CD4-positive, alpha-beta T cell treated with Interferon alpha-2 for 1 hour (primary cell): ENCODE measurements around the gene C12orf60.

ENCODE experiments used
- DNase-seq, 2 donors: peaks; one replicate each; pipeline ENCODE4 v3.0.0-alpha.2; 2020 to 2022

The C12orf60 gene

GRCh38 chr12:14777271-14777670 lies 26.2 kb upstream of the C12orf60 start:
- DNase-seq: no peak

- no peak for DNase-seq
Measured at GRCh38 chr12:14779834-14780233, 23.6 kb upstream of the C12orf60 start.

GRCh38 chr12:14780859-14781258 lies 22.6 kb upstream of the C12orf60 start:
- no peak for DNase-seq

- no peak for DNase-seq
Measured at GRCh38 chr12:14781563-14781962, 21.9 kb upstream of the C12orf60 start.

GRCh38 chr12:14782756-14783155 lies 20.7 kb upstream of the C12orf60 start:
- DNase-seq: no peak

GRCh38 chr12:14784471-14784870 lies 19.0 kb upstream of the C12orf60 start:
- no peak for DNase-seq

- DNase-seq: no peak
Measured at GRCh38 chr12:14785568-14785967, 17.9 kb upstream of the C12orf60 start.

GRCh38 chr12:14795028-14795448 lies 8.4 kb upstream of the C12orf60 start:
- DNase-seq: no peak

- DNase-seq: no peak
Measured at GRCh38 chr12:14802247-14802646, 1.2 kb upstream of the C12orf60 start.

- DNase-seq: no peak
Measured at GRCh38 chr12:14802721-14803010, 804 bp upstream of the C12orf60 start.

GRCh38 chr12:14803830-14804160 lies 325 bp downstream of the C12orf60 start:
- no peak for DNase-seq

- DNase-seq: no peak
Measured at GRCh38 chr12:14810167-14810952, 6.9 kb downstream of the C12orf60 start.

- DNase-seq: no peak
Measured at GRCh38 chr12:14810953-14811483, 7.5 kb downstream of the C12orf60 start.

- DNase-seq: no peak
Measured at GRCh38 chr12:14811486-14811885, 8.0 kb downstream of the C12orf60 start.

GRCh38 chr12:14814014-14814413 lies 10.5 kb downstream of the C12orf60 start, which contains the start of gene SMCO3:
TSS of gene SMCO3 (minus strand) at chr12:14814182. CDS start at chr12:14806680, 7,502 bp downstream.
- DNase-seq: no peak

GRCh38 chr12:14824012-14824634 lies 20.7 kb downstream of the C12orf60 start:
- DNase-seq: no peak

GRCh38 chr12:14825256-14825655 lies 21.8 kb downstream of the C12orf60 start:
- DNase-seq: no peak

GRCh38 chr12:14826491-14826890 lies 23.0 kb downstream of the C12orf60 start:
- no peak for DNase-seq

- DNase-seq: no peak
Measured at GRCh38 chr12:14827043-14827442, 23.6 kb downstream of the C12orf60 start.

GRCh38 chr12:14828892-14829291 lies 25.4 kb downstream of the C12orf60 start:
- DNase-seq: peak in 1 of 2 donors; percentile 10

- no peak for DNase-seq
Measured at GRCh38 chr12:14833336-14833735, 29.9 kb downstream of the C12orf60 start.

GRCh38 chr12:14833952-14834351 lies 30.5 kb downstream of the C12orf60 start:
- no peak for DNase-seq

- no peak for DNase-seq
Measured at GRCh38 chr12:14834509-14834908, 31.0 kb downstream of the C12orf60 start.
